Measurements from ENCODE around the gene ZNF79.
"Not testable (repeated sequence)": the region's sequence is repeated elsewhere in the genome, so short reads cannot be mapped to it uniquely, and the experiment has no call there.

ZNF79 gene

DNA sequence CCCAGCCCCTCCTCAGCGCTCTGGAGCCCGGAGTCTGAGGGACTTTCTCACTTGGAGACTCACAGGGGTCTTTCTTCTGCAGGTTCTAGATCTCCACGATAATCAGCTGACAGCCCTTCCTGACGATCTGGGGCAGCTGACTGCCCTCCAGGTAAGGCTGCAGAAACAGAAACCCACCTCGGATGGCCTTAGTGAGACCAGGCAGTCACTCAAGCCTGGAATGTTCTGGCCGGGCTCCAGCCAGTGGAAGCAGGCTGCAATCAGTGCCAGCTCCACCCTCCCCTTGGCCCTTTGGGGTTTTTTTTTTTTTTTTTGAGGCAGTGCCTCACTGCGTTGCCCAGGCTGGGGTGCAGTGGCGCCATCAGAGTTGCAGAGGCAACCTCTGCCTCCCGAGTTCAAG is 34.7 kb downstream of the ZNF79 start:
- DNase-seq, result no peak

DNA sequence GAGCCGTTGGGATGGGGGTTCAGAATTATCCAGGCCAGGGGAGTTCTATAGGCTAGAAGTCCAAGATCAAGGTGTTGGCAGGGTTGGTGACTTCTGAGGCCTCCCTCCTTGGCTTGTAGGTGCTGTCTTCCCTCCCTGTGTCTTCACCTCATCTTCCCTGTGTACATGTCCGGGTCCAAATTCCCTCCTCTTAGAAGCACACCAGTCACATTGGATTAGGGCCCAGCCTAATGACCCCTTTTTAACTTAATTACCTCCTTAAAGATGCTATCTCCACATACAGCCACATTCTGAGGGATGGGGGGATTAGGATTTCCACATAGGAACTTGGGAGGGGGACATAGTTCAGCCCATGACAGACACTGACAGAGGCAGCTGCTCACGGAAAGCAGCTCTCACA is 39.2 kb downstream of the ZNF79 start:
- no peak for DNase-seq

DNA sequence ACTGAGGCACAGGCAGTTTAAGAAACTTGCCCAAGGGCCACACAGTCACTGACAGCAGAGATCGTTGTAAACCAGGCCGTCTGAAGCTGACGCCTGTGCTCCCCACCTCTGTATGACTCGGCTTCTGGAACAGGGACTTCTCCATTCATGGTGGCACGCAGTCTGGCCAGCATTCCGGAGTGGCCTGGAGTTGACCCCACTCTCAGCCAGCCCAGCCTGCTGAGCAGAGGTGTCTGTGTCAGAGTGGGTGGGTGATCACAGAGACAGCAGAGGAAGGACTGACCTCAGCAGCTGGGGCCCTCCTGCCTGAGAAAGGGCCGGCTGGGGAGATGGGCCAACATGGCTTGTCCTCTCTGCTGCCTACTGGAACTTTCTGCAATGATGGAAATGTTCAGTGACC is 39.7 kb downstream of the ZNF79 start:
- no peak for DNase-seq

DNA sequence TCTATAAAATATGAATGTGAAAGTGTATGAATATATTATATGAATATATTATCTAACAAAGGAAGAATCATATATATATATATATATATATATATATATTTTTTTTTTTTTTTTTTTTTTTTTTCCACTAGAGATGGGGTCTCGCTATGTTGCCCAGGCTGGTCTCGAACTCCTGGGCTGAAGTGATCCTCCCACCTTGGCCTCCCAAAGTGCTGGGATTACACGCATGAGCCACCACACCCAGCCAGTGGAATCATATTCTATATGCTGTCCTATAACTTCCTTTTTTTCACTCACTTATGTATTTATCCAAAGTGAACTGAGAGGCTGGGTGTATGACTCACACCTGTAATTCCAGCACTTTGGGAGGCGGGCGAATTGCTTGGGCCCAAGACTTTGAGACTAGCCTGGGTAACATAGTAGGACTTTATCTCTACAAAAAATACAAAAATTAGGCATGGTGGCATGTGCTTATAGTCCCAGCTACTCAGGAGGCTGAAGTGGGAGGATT is 42.3 kb downstream of the ZNF79 start:
- not testable (repeated sequence) for DNase-seq

DNA sequence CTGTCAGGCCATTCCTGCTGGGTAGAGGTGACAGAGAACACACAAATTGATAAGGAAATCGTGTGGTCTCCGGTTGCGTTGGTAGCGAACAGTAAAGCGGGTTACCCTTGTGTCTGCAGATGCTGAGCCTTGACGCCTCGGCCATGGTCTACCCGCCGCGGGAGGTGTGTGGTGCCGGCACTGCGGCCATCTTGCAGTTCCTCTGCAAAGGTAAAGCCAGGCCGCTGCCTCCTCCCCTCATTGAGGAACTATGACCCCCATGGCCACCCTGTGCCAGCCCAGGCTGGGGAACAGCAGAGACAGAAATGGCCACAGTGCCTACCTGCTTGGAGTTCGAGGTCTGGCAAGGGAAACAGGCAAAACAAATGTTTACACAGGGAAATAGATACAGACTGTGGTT is 43.4 kb downstream of the ZNF79 start:
- no peak for DNase-seq

DNA sequence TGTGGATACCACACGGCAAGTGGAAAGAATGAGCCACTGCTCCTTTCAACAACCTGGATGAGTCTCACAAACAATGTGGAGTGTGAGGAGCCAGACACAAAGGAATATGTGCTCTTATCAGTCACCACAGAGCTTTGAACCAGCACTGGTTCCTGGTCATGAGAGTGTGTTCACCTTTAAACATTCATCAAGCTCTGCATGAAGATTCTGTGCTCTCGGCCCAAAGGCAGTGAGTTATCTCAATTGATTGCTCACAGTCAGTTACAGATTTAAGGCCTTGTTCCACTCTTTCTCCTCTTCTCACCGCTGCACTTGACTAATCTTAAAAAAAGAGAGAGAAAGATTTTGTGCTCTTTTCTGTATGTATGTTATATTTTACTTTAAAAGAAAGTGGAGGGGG is 46.5 kb downstream of the ZNF79 start:
- DNase-seq, result no peak

DNA sequence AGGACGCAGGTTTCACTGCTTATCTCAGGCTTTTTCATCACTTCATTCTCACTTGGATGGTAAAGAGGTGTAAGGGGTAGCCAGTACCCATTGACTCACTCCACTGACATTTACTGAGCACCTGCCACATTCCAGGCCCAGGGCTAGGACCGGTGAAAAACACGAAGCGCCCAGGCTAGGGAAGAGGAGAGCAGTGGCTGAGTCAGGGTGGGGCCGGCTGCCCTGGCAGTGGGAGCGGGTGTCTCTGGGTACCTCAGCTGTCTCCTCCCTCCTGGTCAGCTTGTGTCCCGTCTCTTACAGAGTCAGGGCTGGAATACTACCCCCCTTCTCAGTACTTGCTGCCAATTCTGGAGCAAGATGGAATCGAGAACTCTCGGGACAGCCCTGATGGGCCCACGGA is 49.3 kb downstream of the ZNF79 start:
- no peak for DNase-seq

DNA sequence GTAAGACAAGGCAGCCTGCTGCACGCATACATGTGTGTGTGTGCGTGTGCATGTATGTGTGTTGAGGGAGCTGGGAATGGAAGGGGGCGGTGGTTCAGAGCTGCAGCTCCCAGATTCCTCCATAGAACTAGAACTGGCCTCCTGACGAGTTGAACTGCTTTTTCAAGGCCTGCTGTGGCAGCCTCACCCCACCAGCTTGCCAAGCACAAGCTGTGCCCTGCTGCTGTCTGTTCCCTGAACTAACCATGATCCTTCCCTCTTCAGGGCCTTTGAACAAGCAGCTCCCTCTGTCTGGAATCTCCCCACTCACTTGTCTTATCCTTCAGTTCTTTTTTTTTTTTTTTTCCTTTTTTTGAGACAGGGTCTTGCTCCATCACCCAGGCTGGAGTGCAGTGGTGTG is 49.8 kb downstream of the ZNF79 start:
- DNase-seq, result no peak

DNA sequence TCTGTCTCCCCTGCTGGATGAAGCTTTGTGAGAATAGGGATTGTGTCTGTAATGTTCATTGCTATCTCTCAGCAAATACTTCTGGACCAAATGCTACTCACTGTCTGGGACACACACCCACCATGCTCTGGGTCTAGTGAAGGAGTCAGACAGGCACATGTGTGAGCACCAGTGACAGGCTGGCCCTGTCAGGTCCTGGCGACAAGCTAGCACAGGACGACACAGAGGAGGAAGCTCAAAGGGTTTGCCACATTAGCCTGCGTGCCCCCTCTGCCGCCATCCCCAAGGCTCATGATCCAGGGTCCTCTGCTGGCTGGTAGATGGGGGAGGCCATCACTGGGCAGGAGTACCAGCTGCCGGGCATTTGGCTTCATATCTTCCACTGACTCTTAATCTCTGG is 50.4 kb downstream of the ZNF79 start:
- DNase-seq, result no peak

DNA sequence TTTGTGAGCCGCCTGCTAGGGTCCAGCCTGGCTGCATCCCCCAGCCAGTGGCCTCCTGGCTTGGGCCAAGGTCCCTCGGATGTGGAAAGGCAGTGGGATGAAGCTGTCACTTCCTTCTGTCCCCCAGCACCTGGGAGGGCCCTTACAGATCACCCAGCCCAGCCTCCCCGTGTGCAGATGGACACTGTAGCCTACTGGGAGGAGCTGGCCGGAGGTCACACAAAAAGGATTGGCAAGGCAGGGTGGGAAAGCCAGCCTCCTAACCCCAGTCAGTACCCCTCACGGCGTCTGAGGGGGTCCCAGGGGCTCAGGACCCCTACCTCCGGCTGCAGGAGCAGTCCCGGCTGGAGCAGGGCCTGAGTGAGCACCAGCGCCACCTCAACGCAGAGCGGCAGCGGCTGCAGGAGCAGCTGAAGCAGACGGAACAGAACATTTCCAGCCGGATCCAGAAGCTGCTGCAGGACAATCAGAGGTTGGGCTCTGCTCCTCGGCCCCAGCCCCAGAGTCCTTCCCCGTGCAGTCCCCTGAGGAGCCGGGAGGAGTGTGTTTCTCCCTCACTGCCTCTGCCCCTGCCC is 55.4 kb downstream of the ZNF79 start:
- DNase-seq, result no peak

DNA sequence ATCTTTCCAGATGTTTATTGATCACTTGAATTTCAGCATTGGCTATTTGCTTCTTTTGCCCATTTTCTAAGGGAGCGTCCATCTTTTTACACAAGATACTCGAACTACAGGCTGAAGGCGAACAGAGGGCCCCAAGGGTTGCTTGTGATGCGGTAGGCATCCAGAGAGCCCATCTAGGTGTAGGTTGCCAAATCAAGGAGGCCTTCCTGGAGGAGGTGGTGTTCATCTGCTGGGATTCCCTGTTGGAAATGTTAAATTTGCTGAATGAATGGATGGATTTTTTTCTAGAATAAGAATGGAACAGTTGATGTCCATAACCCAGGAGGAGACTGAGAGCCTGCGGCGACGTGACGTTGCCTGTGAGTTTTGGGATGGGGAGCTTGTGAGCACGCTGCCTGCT is 58.5 kb downstream of the ZNF79 start:
- DNase-seq, result no peak

DNA sequence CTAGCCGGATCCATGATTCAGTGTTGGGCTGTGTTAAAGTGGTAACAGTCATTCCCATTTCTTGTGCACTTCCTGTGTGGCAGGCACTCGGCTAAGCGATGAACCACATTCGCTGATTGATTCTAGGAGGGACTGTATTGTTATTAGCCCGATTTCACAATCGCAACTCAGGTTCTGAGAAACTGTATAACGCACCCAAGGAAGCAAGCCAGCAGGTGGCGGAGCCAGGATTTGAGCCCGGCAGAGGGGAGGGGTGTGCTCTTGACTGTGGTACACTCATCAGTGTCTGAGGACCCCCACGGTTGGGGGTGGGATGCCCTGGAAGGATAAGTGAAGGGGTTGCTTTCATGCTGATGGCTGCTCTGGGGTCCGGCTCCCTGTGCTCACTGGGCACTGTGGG is 61.8 kb downstream of the ZNF79 start:
- DNase-seq, result no peak

DNA sequence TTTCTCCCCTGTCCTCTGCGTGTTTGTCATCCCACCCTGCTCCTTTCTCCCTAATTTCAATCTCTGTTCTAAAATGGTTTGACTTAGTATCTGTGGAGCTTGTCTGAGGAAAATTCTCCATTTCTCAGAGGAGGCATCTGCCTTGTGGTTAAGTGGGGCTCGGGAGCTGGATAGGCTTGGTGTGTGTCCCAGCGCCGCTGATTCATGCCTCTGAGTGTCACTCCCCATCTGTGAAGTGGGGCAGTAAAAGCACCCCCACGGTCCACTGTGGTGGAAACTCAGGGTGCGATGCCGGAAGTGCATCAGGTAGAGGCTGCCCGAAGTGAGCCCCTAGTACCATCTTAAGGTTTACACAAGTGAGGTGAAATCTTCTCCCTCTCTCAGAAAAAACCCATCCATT is 64.8 kb downstream of the ZNF79 start:
- DNase-seq, result no peak

DNA sequence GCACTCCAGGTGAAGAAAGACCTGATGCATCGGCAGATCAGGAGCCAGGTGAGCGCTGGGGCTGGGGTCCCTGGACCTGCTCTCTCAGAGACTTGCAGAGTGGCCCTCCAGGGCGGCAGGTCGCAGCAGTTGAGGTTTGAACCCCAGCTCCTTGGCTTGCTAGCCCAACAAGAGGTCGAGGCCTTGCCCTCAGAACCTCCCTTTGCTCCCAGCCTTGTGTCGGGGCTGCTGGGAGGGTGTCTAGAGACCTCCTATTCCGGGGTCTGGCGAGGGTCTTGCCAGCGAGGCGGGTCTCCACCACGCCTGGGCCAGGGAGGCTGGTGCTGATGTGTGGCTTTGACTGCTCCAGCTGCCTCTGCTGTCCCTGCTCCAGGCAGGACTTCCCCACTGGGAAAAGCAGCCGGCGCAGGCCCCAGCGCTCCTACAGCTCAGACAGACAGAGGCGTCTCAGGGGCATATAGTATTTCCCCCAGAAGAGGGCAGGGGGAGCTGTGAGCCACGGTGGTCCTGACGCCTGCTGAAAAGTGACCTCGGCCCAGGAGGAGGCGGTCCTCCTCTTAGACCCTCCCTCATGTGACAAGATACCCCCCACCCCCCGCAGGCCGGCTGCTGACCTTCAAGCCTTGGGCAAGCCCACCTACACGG is 65.4 kb downstream of the ZNF79 start:
- DNase-seq, result no peak

DNA sequence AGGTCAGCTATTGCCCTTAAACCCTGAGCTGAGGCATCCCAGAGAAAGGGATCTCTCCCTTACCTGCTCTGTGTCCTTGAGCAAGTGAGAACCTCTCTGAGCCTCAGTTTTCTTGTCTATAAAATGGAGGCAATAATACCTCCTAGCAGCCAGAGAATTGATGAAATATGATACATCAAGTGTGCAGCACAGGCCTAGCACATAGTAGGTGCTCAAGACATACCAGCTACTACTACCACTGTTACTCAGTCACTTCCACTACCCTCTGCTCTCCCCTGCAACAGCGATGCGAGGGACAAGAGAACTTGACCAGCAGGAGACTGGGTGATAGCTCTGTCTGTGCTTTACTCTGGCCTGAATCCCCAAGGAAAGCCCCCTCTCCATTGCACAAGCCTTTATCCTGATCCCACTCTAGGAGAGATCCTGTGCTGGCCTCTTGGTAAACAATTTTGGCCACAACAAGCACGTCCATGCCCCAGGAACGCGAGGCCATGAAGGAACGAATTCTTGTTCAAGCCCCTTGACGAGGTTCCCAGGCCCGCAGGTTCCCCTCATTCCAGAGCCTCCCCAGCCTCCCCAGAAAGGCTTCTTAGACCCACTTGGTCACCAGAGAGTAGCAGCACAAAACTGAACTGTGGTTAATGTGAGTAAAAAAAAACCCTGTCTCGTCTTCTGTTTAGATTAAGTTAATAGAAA is 66.5 kb downstream of the ZNF79 start:
- no peak for DNase-seq

DNA sequence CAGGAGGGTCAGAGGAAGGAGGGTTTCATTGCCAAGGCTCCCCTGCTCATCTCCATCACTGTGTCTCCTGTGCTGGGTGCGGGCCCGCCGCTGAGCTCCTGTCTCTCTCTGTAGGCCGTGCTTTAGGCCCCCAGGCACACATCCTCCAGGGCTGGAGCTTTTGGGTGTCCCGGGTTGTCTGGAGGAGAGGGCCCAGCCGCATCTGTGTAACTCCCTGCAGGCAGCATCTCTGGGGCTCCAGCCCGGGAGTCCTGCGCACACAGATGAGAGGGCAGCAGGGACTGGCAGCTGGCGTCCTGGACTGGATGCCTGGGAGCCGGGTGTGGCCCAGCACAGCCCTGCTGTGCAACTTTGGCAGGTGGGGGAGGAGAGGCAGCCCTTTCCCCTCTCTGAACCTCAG is 67.3 kb downstream of the ZNF79 start:
- no peak for DNase-seq

DNA sequence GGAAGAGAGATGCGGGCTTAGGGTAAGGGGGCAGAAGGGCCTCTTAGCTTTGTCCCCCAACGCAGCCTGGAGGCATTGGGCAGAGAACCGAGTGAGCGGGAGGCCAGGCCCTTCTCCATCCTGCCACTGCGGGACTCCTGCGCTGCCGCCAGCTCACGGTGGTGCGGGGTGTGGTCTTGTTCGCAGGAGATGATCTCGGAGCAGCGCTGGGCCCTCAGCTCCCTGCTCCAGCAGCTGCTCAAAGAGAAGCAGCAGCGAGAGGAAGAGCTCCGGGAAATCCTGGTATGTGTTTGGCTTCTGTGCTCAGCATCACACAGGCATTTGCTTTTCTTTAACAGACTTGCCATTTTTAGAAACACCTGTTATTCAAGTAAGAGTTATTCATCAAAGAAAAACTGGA is 68.4 kb downstream of the ZNF79 start:
- no peak for DNase-seq

DNA sequence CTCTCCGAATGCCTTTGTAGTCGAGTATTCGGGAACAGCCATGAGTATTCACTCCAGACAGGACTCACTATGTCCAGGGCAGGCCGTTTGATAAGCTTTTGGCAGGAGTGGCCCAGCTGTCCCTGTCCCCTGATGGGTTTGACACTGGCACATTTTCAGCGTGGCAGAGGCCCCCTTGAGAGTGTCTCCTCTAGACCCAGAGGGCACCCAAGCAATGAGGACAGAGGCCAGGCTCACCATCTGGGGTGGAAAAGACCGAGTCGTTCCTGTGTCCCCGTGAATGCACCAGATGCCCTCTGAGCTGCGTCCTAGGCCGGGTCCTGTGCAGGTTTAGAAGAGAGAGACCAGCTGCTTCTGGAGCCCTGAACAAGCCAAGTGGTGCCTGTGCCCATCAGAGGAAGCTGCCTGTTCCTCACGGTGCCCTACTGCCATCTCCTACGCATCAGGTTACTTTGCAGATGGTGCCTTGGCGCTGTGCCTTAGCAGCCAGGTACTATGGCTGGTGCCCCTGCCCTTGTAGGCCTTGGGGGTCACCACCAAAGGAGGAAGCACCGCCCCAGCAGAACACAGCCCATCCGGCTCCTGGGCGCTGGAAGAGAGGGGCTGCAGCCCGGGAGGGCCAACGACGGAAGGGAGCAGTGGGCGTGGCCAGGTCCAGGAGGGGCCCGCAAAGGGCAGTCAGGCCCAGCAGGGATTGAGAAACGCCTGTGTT is 69.6 kb downstream of the ZNF79 start:
- no peak for DNase-seq

DNA sequence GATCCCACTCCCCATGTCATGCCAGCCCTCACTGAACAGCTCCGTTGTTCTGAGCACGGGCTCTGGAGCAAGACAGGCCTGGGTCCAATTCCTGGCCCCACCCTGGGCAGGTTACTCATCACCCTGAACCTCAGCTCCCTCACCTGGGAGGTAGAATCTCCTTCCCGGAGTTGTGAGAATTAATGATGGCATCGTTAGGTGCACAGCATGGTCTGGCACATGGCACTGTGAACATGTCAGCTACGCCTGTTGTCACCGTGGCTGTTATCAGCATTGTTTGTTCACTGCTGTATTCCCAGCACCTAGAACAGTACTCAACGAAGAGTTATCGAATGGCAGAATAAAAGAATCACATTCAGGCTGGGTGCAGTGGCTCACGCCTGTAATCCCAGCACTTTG is 70.1 kb downstream of the ZNF79 start:
- no peak for DNase-seq

Data from CD4-positive, alpha-beta T cell treated with Interferon alpha-2 for 1 hour (primary cell).